ENCODE data around the gene SPAG4. TPM values are rescaled to one million over a fixed set of nuclear protein-coding genes. Genes with fewer than 3 reads are reported as not detected.

The SPAG4 gene
- total RNA-seq, 4 donors from 2014 or later: 1.3 to 5.7 (median 2.6) TPM

GRCh38 chr20:35582741-35583404 is 32.8 kb upstream of the SPAG4 start:
- Histone ChIP-seq H3K36me3 (no peaks in the 10 kb centered on the region), H3K27me3 (no peaks in the 10 kb centered on the region), H3K9me3 (peaks cover 0 to 16% (median 0%) of the 10 kb centered on the region in 4 donors), H3K27ac (no peak overlapping the region), H3K4me3 (no peak overlapping the region), H3K4me1 (no peaks in the 10 kb centered on the region)
- TF ChIP-seq EP300 (IDR thresholded peaks at IDR 0.05) (no peak), CTCF (IDR thresholded peaks at IDR 0.05) (no peak), POLR2A (IDR thresholded peaks at IDR 0.05) (no peak)
- DNase-seq (ENCODE audit: low spot score in 2 of 2): no peak
- 85 to 89% methylated on average over 12 of the region's 12 CpGs for WGBS, 2 donors

- Histone ChIP-seq H3K9me3 (peaks cover 0 to 16% (median 0%) of the 10 kb centered on the region in 4 donors), H3K4me3 (no peak overlapping the region), H3K27me3 (no peaks in the 10 kb centered on the region), H3K4me1 (no peaks in the 10 kb centered on the region), H3K36me3 (no peaks in the 10 kb centered on the region), H3K27ac (no peak overlapping the region)
- TF ChIP-seq CTCF (IDR thresholded peaks at IDR 0.05): no peak
- no peak for TF ChIP-seq EP300 (IDR thresholded peaks at IDR 0.05)
- no peak for TF ChIP-seq POLR2A (IDR thresholded peaks at IDR 0.05)
- WGBS, 2 donors: 83 to 85% methylated on average over 15 to 18 of the region's 18 CpGs
- no peak for DNase-seq (ENCODE audit: low spot score in 2 of 2)
Measured at GRCh38 chr20:35583636-35584560, 31.7 kb upstream of the SPAG4 start.

GRCh38 chr20:35586751-35587425 is 28.7 kb upstream of the SPAG4 start:
- H3K9me3 ChIP-seq: peaks cover 0 to 6% (median 0%) of the 10 kb centered on the region in 4 donors
- DNase-seq (ENCODE audit: low spot score in 2 of 2): no peak
- no peaks in the 10 kb centered on the region for H3K4me1 ChIP-seq
- TF ChIP-seq CTCF (IDR thresholded peaks at IDR 0.05) (no peak), POLR2A (IDR thresholded peaks at IDR 0.05) (no peak), EP300 (IDR thresholded peaks at IDR 0.05) (no peak)
- no peaks in the 10 kb centered on the region for H3K27me3 ChIP-seq
- H3K36me3 ChIP-seq: no peaks in the 10 kb centered on the region
- H3K27ac ChIP-seq: no peak overlapping the region
- H3K4me3 ChIP-seq: no peak overlapping the region
- WGBS, 2 donors: 93 to 95% methylated on average over 6 of the region's 6 CpGs

- no peak overlapping the region for H3K4me3 ChIP-seq
- H3K4me1 ChIP-seq: no peaks in the 10 kb centered on the region
- peaks cover 0 to under 1% (median 0%) of the 10 kb centered on the region in 4 donors for H3K9me3 ChIP-seq
- no peak overlapping the region for H3K27ac ChIP-seq
- 71 to 76% methylated on average over 2 of the region's 2 CpGs for WGBS, 2 donors
- TF ChIP-seq CTCF (IDR thresholded peaks at IDR 0.05) (no peak), EP300 (IDR thresholded peaks at IDR 0.05) (no peak), POLR2A (IDR thresholded peaks at IDR 0.05) (no peak)
- DNase-seq (ENCODE audit: low spot score in 2 of 2): no peak
- H3K36me3 ChIP-seq: no peaks in the 10 kb centered on the region
- no peaks in the 10 kb centered on the region for H3K27me3 ChIP-seq
Measured at GRCh38 chr20:35587436-35587835, 28.2 kb upstream of the SPAG4 start.
